ENCODE measurements around the gene LRRC28. TPM values are rescaled to one million over a fixed set of nuclear protein-coding genes. Genes with fewer than 3 reads are reported as not detected.

The LRRC28 gene
- total and polyA plus RNA-seq, 2 donors (not counting 1 experiment from before 2014, with no cell fraction given) = 13.3 to 31.8 TPM

- DNase-seq = no peak
- Histone ChIP-seq H3K9me3 (ENCODE audit: control extremely low read depth in 1 of 3, control insufficient read depth in 2 of 3, insufficient read depth in 1 of 3, low read length in 2 of 3) (peaks cover 0 to 13% (median 4%) of the 10 kb centered on the region in 3 donors), H3K36me3 (replicated peaks in 1 of 2; ENCODE audit: control extremely low read depth in 1 of 2, control insufficient read depth in 1 of 2, extremely low read depth in 1 of 2, insufficient read depth in 2 of 2, low read length in 1 of 2) (peaks cover 0 to 6% of the 10 kb centered on the region in 2 experiments), H3K27ac (ENCODE audit: low read length in 2 of 2) (no peak overlapping the region), H3K4me2 (replicated peaks; ENCODE audit: low read depth, low read length, poor library complexity, severe bottlenecking) (no peak overlapping the region), H3K4me3 (ENCODE audit: control extremely low read depth in 1 of 5, extremely low read depth in 1 of 5, insufficient read depth in 1 of 5, low read depth in 2 of 5, low read length in 4 of 5) (no peak overlapping the region), H3K4me1 (ENCODE audit: control insufficient read depth in 2 of 2, insufficient read depth in 2 of 2, low read length in 2 of 2) (peaks cover 8 to 9% of the 10 kb centered on the region in 2 donors), H3K9ac (ENCODE audit: low read length) (no peak overlapping the region), H3K79me2 (ENCODE audit: control insufficient read depth, insufficient read depth, low read length) (no peaks in the 10 kb centered on the region), H2AFZ (ENCODE audit: insufficient read depth, low read depth, low read length, poor library complexity, severe bottlenecking) (no peak overlapping the region), H3K27me3 (replicated peaks in 1 of 4; ENCODE audit: control extremely low read depth in 1 of 4, control insufficient read depth in 3 of 4, insufficient read depth in 4 of 4, low read length in 3 of 4) (no peaks in the 10 kb centered on the region), H4K20me1 (ENCODE audit: control insufficient read depth, insufficient read depth, low read length, poor library complexity, severe bottlenecking) (no peaks in the 10 kb centered on the region)
- ChIA-PET CTCF (interaction anchor here (1.4 kb wide), 1 partner anchor 336 kb away, joined by 3 read pairs; no protein-coding TSS in a partner anchor), POLR2A (no interaction called here)
- Mint-ChIP-seq H3K27ac (no peak overlapping the region), H3K4me3 (no peak overlapping the region), H3K4me1 (peaks cover 16% of the 10 kb centered on the region), H3K9me3 (ENCODE audit: insufficient read depth) (peaks cover 8% of the 10 kb centered on the region), H3K27me3 (no peaks in the 10 kb centered on the region)
- TF ChIP-seq CTCF (IDR thresholded peaks at IDR 0.05) (no peak), EZH2 (IDR thresholded peaks at IDR 0.05; ENCODE audit: borderline replicate concordance, insufficient read depth, low read depth, low read length, poor library complexity, severe bottlenecking) (no peak)
- intact Hi-C loops (cut with micrococcal nuclease) = loop anchor here (10.0 kb wide), 2 partner anchors 66 to 176 kb away; no protein-coding TSS in a partner anchor
- ATAC-seq (ENCODE audit: low read depth) = no peak
These were observed 117.5 kb downstream of the LRRC28 start for GRCh38 chr15:99368743-99369142.

- 92% methylated on average over 5 of the region's 5 CpGs for WGBS (ENCODE audit: insufficient coverage)
- no peak overlapping the region for H3K4me3 ChIP-seq (ENCODE audit: control extremely low read depth in 1 of 5, extremely low read depth in 1 of 5, insufficient read depth in 1 of 5, low read depth in 2 of 5, low read length in 4 of 5)
- peaks cover 8% of the 10 kb centered on the region for H3K9me3 Mint-ChIP-seq (ENCODE audit: insufficient read depth)
- peaks cover 8 to 9% of the 10 kb centered on the region in 2 donors for H3K4me1 ChIP-seq (ENCODE audit: control insufficient read depth in 2 of 2, insufficient read depth in 2 of 2, low read length in 2 of 2)
- CTCF ChIA-PET = no interaction called here
- no peak overlapping the region for H2AFZ ChIP-seq (ENCODE audit: insufficient read depth, low read depth, low read length, poor library complexity, severe bottlenecking)
- ATAC-seq (ENCODE audit: low read depth) (no peak), DNase-seq (no peak)
- peaks cover 16% of the 10 kb centered on the region for H3K4me1 Mint-ChIP-seq
- no peak overlapping the region for H3K4me3 Mint-ChIP-seq
- POLR2A ChIA-PET = no interaction called here
- no peaks in the 10 kb centered on the region for H3K27me3 Mint-ChIP-seq
- H3K27ac Mint-ChIP-seq = no peak overlapping the region
- intact Hi-C loops (cut with micrococcal nuclease) = loop anchor here (10.0 kb wide), 2 partner anchors 66 to 176 kb away; no protein-coding TSS in a partner anchor
- TF ChIP-seq EZH2 (IDR thresholded peaks at IDR 0.05; ENCODE audit: borderline replicate concordance, insufficient read depth, low read depth, low read length, poor library complexity, severe bottlenecking) = no peak
- H3K27me3 ChIP-seq (replicated peaks in 1 of 4; ENCODE audit: control extremely low read depth in 1 of 4, control insufficient read depth in 3 of 4, insufficient read depth in 4 of 4, low read length in 3 of 4) = no peaks in the 10 kb centered on the region
- no peaks in the 10 kb centered on the region for H3K79me2 ChIP-seq (ENCODE audit: control insufficient read depth, insufficient read depth, low read length)
- no peaks in the 10 kb centered on the region for H4K20me1 ChIP-seq (ENCODE audit: control insufficient read depth, insufficient read depth, low read length, poor library complexity, severe bottlenecking)
- no peak overlapping the region for H3K9ac ChIP-seq (ENCODE audit: low read length)
- H3K27ac ChIP-seq (ENCODE audit: low read length in 2 of 2) = no peak overlapping the region
- H3K9me3 ChIP-seq (ENCODE audit: control extremely low read depth in 1 of 3, control insufficient read depth in 2 of 3, insufficient read depth in 1 of 3, low read length in 2 of 3) = peaks cover 1 to 13% (median 4%) of the 10 kb centered on the region in 3 donors
- no peak overlapping the region for H3K4me2 ChIP-seq (replicated peaks; ENCODE audit: low read depth, low read length, poor library complexity, severe bottlenecking)
- H3K36me3 ChIP-seq (replicated peaks in 1 of 2; ENCODE audit: control extremely low read depth in 1 of 2, control insufficient read depth in 1 of 2, extremely low read depth in 1 of 2, insufficient read depth in 2 of 2, low read length in 1 of 2) = peaks cover 0 to 6% of the 10 kb centered on the region in 2 experiments
These were observed 117.9 kb downstream of the LRRC28 start for GRCh38 chr15:99369196-99369595.
